Central memory CD8-positive, alpha-beta T cell (primary cell): Measurements from ENCODE around the gene PCDHGB4.
"Not testable (repeated sequence)": the region's sequence is repeated elsewhere in the genome, so short reads cannot be mapped to it uniquely, and the experiment has no call there.

ENCODE experiments used
- ATAC-seq: fragments of 150-1000 bp; cut with Tn5 transposase; replicated peaks from 2 replicates; pipeline ENCODE4 v1.10.0; 2022; ENCODE audit warnings: mild to moderate bottlenecking, moderate FRiP score, moderate number of reproducible peaks; ENCODE audit not compliant: poor library complexity, severe bottlenecking; ENCODE audit errors: extremely low read depth
- DNase-seq, 2 donors: peaks; one replicate each; pipeline ENCODE4 v3.0.0; 2021; ENCODE audit warnings: low spot score in 2 of 2
- H3K27ac Mint-ChIP-seq: one replicate; pipeline ENCODE4 v1.8.0; 2022; ENCODE audit warnings: low read depth, mild to moderate bottlenecking, moderate library complexity, mixed read lengths
- H3K27me3 Mint-ChIP-seq: one replicate; pipeline ENCODE4 v1.8.0; 2022; ENCODE audit warnings: mixed read lengths
- H3K36me3 Mint-ChIP-seq: one replicate; pipeline ENCODE4 v1.8.0; 2022; ENCODE audit warnings: mild to moderate bottlenecking, moderate library complexity, mixed read lengths; ENCODE audit not compliant: insufficient read depth
- H3K4me1 Mint-ChIP-seq: one replicate; pipeline ENCODE4 v1.8.0; 2022; ENCODE audit warnings: mixed read lengths
- H3K4me3 Mint-ChIP-seq: one replicate; pipeline ENCODE4 v1.8.0; 2022; ENCODE audit warnings: mild to moderate bottlenecking, moderate library complexity, mixed read lengths
- H3K9me3 Mint-ChIP-seq: one replicate; pipeline ENCODE4 v1.8.0; 2022; ENCODE audit warnings: mixed read lengths

The PCDHGB4 gene

DNA sequence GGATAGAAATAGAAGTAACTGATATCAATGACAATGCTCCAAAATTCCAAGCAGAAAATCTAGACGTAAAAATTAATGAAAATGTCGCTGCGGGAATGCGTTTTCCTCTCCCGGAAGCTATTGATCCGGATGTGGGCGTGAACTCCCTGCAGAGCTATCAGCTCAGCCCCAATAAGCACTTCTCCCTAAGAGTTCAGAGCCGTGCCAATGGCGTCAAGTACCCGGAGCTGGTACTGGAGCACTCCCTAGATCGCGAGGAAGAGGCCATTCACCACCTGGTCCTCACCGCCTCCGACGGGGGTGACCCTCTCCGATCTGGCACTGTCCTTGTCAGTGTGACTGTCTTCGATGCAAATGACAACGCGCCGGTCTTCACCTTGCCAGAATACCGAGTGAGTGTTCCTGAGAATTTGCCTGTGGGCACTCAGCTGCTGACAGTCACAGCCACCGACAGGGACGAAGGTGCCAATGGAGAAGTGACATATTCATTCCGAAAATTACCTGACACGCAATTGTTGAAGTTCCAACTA, 26.1 kb downstream of the PCDHGB4 start:
- Mint-ChIP-seq H3K4me1 (peaks cover 18% of the 10 kb centered on the region), H3K36me3 (peaks cover 11% of the 10 kb centered on the region), H3K4me3 (peak overlapping the region; percentile 79), H3K27ac (no peak overlapping the region), H3K9me3 (peaks cover 16% of the 10 kb centered on the region), H3K27me3 (peaks cover 88% of the 10 kb centered on the region)
- DNase-seq (no peak), ATAC-seq (no peak)

DNA sequence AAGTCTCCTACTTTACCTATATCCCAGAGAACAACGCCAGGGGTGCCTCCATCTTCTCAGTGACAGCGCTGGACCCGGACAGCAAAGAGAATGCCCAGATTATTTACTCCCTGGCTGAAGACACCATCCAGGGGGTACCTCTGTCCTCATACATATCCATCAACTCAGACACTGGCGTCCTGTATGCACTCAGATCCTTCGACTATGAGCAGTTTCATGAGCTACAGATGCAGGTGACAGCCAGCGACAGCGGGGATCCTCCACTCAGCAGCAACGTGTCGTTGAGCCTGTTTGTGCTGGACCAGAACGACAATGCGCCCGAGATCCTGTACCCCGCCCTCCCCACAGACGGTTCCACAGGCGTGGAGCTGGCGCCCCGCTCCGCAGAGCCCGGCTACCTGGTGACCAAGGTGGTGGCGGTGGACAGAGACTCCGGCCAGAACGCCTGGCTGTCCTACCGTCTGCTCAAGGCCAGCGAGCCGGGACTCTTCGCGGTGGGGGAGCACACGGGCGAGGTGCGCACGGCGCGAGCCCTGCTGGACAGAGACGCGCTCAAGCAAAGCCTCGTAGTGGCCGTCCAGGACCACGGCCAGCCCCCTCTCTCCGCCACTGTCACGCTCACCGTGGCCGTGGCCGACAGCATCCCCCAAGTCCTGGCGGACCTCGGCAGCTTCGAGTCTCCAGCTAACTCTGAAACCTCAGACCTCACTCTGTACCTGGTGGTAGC, 27.2 kb downstream of the PCDHGB4 start:
- peaks cover 11% of the 10 kb centered on the region for H3K9me3 Mint-ChIP-seq
- not testable (repeated sequence) for H3K4me3 Mint-ChIP-seq, DNase-seq, H3K27ac Mint-ChIP-seq, ATAC-seq, H3K36me3 Mint-ChIP-seq
- peaks cover 86% of the 10 kb centered on the region for H3K27me3 Mint-ChIP-seq
- H3K4me1 Mint-ChIP-seq: peaks cover 18% of the 10 kb centered on the region

DNA sequence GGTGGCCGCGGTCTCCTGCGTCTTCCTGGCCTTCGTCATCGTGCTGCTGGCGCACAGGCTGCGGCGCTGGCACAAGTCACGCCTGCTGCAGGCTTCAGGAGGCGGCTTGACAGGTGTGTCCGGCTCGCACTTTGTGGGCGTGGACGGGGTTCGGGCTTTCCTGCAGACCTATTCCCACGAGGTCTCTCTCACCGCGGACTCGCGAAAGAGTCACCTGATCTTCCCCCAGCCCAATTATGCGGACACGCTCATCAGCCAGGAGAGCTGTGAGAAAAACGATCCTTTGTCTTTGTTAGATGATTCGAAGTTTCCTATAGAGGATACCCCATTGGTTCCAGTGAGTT, 27.7 kb downstream of the PCDHGB4 start:
- not testable (repeated sequence) for H3K27ac Mint-ChIP-seq, H3K9me3 Mint-ChIP-seq, ATAC-seq, DNase-seq, H3K4me3 Mint-ChIP-seq
- H3K4me1 Mint-ChIP-seq: peaks cover 18% of the 10 kb centered on the region
- peaks cover 86% of the 10 kb centered on the region for H3K27me3 Mint-ChIP-seq
- H3K36me3 Mint-ChIP-seq: peaks cover 10% of the 10 kb centered on the region

DNA sequence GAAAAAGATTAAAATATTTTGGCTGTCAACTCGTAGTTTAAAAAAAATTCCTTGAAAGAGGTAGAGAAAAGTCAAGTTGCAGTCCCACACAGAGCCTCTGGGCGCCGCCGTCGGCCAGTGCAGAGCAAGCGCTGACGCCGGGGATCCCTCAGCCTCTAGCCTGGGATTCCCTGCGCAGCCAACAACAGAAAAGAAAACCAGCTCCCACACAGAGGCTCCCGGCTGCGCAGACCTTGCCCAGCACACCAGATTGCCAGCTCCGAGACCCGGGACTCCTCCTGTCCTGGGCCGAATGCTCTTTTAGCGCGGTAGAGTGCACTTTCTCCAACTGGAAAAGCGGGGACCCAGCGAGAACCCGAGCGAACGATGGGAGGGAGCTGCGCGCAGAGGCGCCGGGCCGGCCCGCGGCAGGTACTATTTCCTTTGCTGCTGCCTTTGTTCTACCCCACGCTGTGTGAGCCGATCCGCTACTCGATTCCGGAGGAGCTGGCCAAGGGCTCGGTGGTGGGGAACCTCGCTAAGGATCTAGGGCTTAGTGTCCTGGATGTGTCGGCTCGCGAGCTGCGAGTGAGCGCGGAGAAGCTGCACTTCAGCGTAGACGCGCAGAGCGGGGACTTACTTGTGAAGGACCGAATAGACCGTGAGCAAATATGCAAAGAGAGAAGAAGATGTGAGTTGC, 30.1 kb downstream of the PCDHGB4 start, which contains the start of gene PCDHGB7:
Gene PCDHGB7 (plus strand): TSS at position 184 of the 679 bp plus-strand sequence. CDS start 183 bp downstream, at position 367.
- peaks cover 18% of the 10 kb centered on the region for H3K36me3 Mint-ChIP-seq
- ATAC-seq, H3K27ac Mint-ChIP-seq, DNase-seq, H3K9me3 Mint-ChIP-seq: not testable (repeated sequence)
- peaks cover 24% of the 10 kb centered on the region for H3K4me1 Mint-ChIP-seq
- H3K4me3 Mint-ChIP-seq: peak within 1 kb of the TSS; percentile 42
- H3K27me3 Mint-ChIP-seq: peaks cover 92% of the 10 kb centered on the region

DNA sequence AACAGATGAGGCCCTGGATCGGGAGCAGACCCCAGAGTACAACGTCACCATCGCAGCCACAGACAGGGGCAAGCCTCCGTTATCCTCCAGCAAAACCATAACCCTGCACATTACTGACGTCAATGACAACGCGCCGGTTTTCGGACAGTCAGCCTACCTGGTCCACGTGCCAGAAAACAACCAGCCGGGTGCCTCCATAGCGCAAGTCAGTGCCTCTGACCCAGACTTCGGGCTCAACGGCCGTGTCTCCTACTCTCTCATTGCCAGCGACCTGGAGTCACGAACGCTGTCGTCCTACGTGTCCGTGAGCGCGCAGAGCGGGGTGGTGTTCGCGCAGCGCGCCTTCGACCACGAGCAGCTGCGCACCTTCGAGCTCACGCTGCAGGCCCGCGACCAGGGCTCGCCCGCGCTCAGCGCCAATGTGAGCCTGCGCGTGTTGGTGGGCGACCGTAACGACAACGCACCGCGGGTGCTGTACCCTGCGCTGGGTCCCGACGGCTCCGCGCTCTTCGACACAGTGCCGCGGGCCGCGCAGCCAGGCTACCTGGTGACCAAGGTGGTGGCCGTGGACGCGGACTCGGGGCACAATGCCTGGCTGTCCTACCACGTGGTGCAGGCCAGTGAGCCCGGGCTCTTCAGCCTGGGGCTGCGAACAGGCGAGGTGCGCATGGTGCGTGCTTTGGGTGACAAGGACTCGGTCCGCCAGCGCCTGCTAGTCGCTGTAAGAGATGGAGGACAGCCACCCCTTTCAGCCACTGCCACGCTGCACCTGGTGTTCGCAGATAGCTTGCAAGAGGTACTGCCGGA, 31.8 kb downstream of the PCDHGB4 start:
- H3K27ac Mint-ChIP-seq: no peak overlapping the region
- peaks cover 10% of the 10 kb centered on the region for H3K4me1 Mint-ChIP-seq
- peaks cover 14% of the 10 kb centered on the region for H3K36me3 Mint-ChIP-seq
- no peak for DNase-seq
- no peak for ATAC-seq
- H3K4me3 Mint-ChIP-seq: no peak overlapping the region
- peaks cover 6% of the 10 kb centered on the region for H3K9me3 Mint-ChIP-seq
- H3K27me3 Mint-ChIP-seq: peaks cover 88% of the 10 kb centered on the region

DNA sequence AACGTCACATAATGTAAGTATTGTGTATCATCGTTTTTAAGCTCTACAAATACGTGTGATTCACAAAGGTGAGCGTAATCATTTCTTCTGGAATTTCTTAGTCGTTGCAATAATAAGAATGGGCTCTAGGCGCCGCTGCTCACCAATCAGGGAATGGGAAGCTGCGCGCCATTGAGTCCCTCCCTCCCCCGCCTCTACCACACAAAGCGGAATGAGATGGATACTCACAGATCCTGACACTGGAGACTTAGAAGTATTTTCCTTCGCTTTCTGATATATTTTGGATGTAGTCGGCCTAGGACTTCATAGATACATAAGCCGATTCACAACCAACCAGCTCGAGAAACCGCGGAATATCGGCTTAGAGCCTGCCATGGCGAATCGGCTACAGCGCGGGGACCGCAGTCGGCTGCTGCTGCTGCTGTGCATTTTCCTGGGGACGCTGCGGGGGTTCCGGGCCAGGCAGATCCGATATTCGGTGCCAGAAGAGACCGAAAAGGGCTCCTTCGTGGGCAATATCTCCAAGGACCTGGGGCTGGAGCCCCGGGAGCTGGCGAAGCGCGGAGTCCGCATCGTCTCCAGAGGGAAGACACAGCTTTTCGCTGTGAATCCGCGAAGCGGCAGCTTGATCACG, 33.5 kb downstream of the PCDHGB4 start, which contains the start of gene PCDHGA11:
Gene PCDHGA11 (plus strand): TSS at position 197 of the 634 bp plus-strand sequence. CDS start 177 bp downstream, at position 374.
- Mint-ChIP-seq H3K4me3 (peak within 1 kb of the TSS; percentile 34), H3K36me3 (peaks cover 14% of the 10 kb centered on the region), H3K27me3 (peaks cover 88% of the 10 kb centered on the region), H3K9me3 (peaks cover 6% of the 10 kb centered on the region), H3K27ac (peak within 1 kb of the TSS; percentile 61), H3K4me1 (peaks cover 6% of the 10 kb centered on the region)
- ATAC-seq (no peak), DNase-seq (no peak)

DNA sequence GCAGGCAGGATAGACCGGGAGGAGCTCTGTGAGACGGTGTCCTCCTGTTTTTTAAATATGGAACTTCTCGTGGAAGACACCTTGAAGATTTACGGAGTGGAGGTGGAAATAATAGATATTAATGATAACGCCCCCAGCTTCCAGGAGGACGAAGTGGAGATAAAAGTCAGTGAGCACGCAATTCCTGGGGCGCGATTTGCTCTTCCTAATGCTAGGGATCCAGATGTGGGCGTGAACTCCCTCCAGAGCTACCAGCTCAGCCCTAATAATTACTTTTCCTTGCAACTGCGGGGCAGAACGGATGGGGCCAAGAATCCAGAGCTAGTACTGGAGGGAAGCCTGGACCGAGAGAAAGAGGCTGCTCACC, 34.0 kb downstream of the PCDHGB4 start:
- peak overlapping the region; percentile 61 for H3K27ac Mint-ChIP-seq
- H3K9me3 Mint-ChIP-seq: peaks cover 6% of the 10 kb centered on the region
- peak overlapping the region; percentile 34 for H3K4me3 Mint-ChIP-seq
- peaks cover 14% of the 10 kb centered on the region for H3K36me3 Mint-ChIP-seq
- DNase-seq: no peak
- H3K4me1 Mint-ChIP-seq: peaks cover 6% of the 10 kb centered on the region
- ATAC-seq: no peak
- peaks cover 88% of the 10 kb centered on the region for H3K27me3 Mint-ChIP-seq

DNA sequence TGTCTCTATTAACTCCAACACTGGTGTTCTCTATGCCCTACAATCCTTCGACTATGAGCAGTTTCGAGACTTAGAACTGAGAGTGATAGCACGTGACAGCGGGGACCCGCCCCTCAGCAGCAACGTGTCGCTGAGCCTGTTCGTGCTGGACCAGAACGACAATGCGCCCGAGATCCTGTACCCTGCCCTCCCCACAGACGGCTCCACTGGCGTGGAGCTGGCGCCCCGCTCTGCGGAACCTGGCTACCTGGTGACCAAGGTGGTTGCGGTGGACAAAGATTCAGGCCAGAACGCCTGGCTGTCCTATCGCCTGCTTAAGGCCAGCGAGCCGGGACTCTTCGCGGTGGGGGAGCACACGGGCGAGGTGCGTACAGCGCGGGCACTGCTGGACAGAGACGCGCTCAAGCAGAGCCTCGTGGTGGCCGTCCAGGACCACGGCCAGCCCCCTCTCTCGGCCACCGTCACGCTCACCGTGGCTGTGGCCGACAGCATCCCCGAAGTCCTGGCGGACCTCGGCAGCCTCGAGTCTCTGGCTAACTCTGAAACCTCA, 35.3 kb downstream of the PCDHGB4 start:
- Mint-ChIP-seq H3K27me3 (peaks cover 83% of the 10 kb centered on the region), H3K36me3 (peaks cover 14% of the 10 kb centered on the region), H3K27ac (no peak overlapping the region), H3K9me3 (peaks cover 4% of the 10 kb centered on the region), H3K4me3 (no peak overlapping the region), H3K4me1 (peaks cover 6% of the 10 kb centered on the region)
- DNase-seq (no peak), ATAC-seq (no peak)

DNA sequence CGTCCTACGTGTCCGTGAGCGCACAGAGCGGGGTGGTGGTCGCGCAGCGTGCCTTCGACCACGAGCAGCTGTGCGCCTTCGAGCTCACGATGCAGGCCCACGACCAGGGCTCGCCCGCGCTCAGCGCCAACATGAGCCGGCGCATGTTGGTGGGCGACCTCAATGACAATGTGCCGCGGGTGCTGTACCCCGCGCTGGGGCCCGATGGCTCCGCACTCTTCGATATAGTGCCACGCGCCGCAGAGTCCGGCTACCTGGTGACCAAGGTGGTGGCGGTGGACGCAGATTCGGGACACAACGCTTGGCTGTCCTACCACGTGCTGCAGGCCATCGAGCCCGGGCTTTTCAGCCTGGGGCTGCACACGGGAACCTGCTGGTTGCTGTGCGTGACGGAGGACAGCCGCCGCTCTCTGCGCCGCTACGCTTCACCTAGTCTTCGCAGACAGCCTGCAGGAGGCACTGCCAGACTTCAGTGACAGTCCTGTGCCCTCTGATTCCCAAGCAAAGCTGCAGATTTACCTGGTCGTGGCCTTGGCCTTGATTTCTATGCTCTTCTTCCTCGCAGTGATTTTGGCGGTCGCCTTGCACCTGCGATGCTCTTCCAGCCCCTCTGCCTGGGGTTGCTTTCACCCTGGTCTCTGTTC, 40.4 kb downstream of the PCDHGB4 start:
- H3K9me3 Mint-ChIP-seq: peaks cover 16% of the 10 kb centered on the region
- H3K36me3 Mint-ChIP-seq: peaks cover 3% of the 10 kb centered on the region
- H3K4me3 Mint-ChIP-seq: no peak overlapping the region
- peaks cover 80% of the 10 kb centered on the region for H3K27me3 Mint-ChIP-seq
- peaks cover 6% of the 10 kb centered on the region for H3K4me1 Mint-ChIP-seq
- no peak overlapping the region for H3K27ac Mint-ChIP-seq
- DNase-seq (no peak), ATAC-seq (no peak)

DNA sequence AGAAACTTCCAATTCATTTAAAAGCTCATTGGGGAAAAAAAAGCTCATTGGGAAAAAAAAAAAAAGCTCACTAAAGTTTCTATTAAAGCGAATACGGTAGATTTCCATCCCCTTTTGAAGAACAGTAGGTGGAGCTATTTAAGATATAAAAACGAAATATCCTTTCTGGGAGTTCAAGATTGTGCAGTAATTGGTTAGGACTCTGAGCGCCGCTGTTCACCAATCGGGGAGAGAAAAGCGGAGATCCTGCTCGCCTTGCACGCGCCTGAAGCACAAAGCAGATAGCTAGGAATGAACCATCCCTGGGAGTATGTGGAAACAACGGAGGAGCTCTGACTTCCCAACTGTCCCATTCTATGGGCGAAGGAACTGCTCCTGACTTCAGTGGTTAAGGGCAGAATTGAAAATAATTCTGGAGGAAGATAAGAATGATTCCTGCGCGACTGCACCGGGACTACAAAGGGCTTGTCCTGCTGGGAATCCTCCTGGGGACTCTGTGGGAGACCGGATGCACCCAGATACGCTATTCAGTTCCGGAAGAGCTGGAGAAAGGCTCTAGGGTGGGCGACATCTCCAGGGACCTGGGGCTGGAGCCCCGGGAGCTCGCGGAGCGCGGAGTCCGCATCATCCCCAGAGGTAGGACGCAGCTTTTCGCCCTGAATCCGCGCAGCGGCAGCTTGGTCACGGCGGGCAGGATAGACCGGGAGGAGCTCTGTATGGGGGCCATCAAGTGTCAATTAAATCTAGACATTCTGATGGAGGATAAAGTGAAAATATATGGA, 43.0 kb downstream of the PCDHGB4 start, which contains the start of gene PCDHGA12:
Gene PCDHGA12 (plus strand): TSS at position 176 of the 782 bp plus-strand sequence. CDS start 253 bp downstream, at position 429.
- Mint-ChIP-seq H3K27ac (peak within 1 kb of the TSS; percentile 74), H3K27me3 (peaks cover 77% of the 10 kb centered on the region), H3K9me3 (peaks cover 20% of the 10 kb centered on the region), H3K4me1 (peaks cover 6% of the 10 kb centered on the region), H3K4me3 (peak within 1 kb of the TSS; percentile 67), H3K36me3 (peaks cover 3% of the 10 kb centered on the region)
- DNase-seq: no peak
- no peak for ATAC-seq

DNA sequence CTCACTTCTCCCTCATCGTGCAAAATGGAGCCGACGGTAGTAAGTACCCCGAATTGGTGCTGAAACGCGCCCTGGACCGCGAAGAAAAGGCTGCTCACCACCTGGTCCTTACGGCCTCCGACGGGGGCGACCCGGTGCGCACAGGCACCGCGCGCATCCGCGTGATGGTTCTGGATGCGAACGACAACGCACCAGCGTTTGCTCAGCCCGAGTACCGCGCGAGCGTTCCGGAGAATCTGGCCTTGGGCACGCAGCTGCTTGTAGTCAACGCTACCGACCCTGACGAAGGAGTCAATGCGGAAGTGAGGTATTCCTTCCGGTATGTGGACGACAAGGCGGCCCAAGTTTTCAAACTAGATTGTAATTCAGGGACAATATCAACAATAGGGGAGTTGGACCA, 43.8 kb downstream of the PCDHGB4 start:
- Mint-ChIP-seq H3K36me3 (peaks cover 3% of the 10 kb centered on the region), H3K9me3 (peaks cover 20% of the 10 kb centered on the region), H3K4me1 (peaks cover 6% of the 10 kb centered on the region), H3K4me3 (no peak overlapping the region), H3K27ac (no peak overlapping the region), H3K27me3 (peaks cover 77% of the 10 kb centered on the region)
- ATAC-seq: no peak
- no peak for DNase-seq
